Endodermal cell (in vitro differentiated cells): ENCODE data around the gene C10orf67. TPM values are rescaled to one million over a fixed set of nuclear protein-coding genes. Genes with fewer than 3 reads are reported as not detected.

Source experiments
- DNase-seq: peaks from one replicate; pipeline ENCODE4 v3.0.0-alpha.2; 2017
- H3K27ac ChIP-seq: 2 replicates; pipeline ENCODE4 v1.5.1; 2013; ENCODE audit warnings: mild to moderate bottlenecking, low read depth, low read length, moderate library complexity
- H3K27me3 ChIP-seq: 2 replicates; pipeline ENCODE4 v1.6.1; 2013; ENCODE audit warnings: mild to moderate bottlenecking, low read length, moderate library complexity; ENCODE audit not compliant: insufficient read depth, control insufficient read depth, poor library complexity, severe bottlenecking
- H3K36me3 ChIP-seq: 2 replicates; pipeline ENCODE4 v1.7.0; 2013; ENCODE audit warnings: mild to moderate bottlenecking, low read length, moderate library complexity; ENCODE audit not compliant: control insufficient read depth, insufficient read depth
- H3K4me1 ChIP-seq: one replicate; pipeline ENCODE4 v1.7.0; 2013; ENCODE audit warnings: low read length; ENCODE audit not compliant: control insufficient read depth, insufficient read depth
- H3K4me3 ChIP-seq: 2 replicates; pipeline ENCODE4 v1.5.1; 2013; ENCODE audit warnings: mild to moderate bottlenecking, low read length, moderate library complexity
- H3K9ac ChIP-seq: 2 replicates; pipeline ENCODE4 v1.6.1; 2013; ENCODE audit warnings: mild to moderate bottlenecking, low read length, moderate library complexity; ENCODE audit not compliant: poor library complexity, severe bottlenecking; ENCODE audit errors: extremely low read depth
- H3K9me3 ChIP-seq: 2 replicates; pipeline ENCODE4 v1.6.1; 2013; ENCODE audit warnings: mild to moderate bottlenecking, low read length, moderate library complexity; ENCODE audit not compliant: control insufficient read depth
- H3K27ac Mint-ChIP-seq: 2 replicates; pipeline ENCODE4 v1.8.0; 2020; ENCODE audit warnings: mixed read lengths
- H3K27me3 Mint-ChIP-seq: 2 replicates; pipeline ENCODE4 v1.8.0; 2021; ENCODE audit warnings: mild to moderate bottlenecking, mixed read lengths; ENCODE audit not compliant: insufficient read depth
- H3K36me3 Mint-ChIP-seq: 2 replicates; pipeline ENCODE4 v1.8.0; 2020; ENCODE audit warnings: low read depth, mixed read lengths
- H3K4me1 Mint-ChIP-seq: 2 replicates; pipeline ENCODE4 v1.8.0; 2020; ENCODE audit warnings: mixed read lengths
- H3K4me3 Mint-ChIP-seq: 2 replicates; pipeline ENCODE4 v1.8.0; 2020; ENCODE audit warnings: mild to moderate bottlenecking, moderate library complexity, mixed read lengths
- H3K9me3 Mint-ChIP-seq: 2 replicates; pipeline ENCODE4 v1.8.0; 2020; ENCODE audit warnings: mild to moderate bottlenecking, mixed read lengths
- CTCF ChIP-seq: fragments of 200-600 bp; sonication (generic); conservative IDR thresholded peaks from 2 replicates; pipeline ENCODE4 v1.5.0; 2021; ENCODE audit warnings: antibody characterized with exemption, mild to moderate bottlenecking
- WGBS, 2 experiments: methylation state at CpG; one replicate each; pipeline versions ENCODE4 v1.1.5 to v1.1.7; 2013; ENCODE audit warnings: missing lambda C conversion rate in 2 of 2, mixed read lengths in 1 of 2; ENCODE audit not compliant: insufficient coverage in 1 of 2, insufficient read length in 1 of 2; 5-methylcytosine and 5-hydroxymethylcytosine counted together
- total RNA-seq, 2 donors: library from RNA; stranded (reverse); fragmentation: NEBNext Ultra II Directional in 1 of 2; extraction: Animal tissue kit (Norgen Biotek cat#: 25700) in 1 of 2; gene quantifications; 2 replicates in 1 of 2; 3 replicates in 1 of 2; pipeline ENCODE4 v1.2.1, GENCODE V29; 2021

Gene C10orf67
- total RNA-seq, 2 donors from 2014 or later = not detected

- no peaks in the 10 kb centered on the region for H3K4me1 ChIP-seq
- no peak for TF ChIP-seq CTCF
- Mint-ChIP-seq H3K9me3 (no peaks in the 10 kb centered on the region), H3K36me3 (no peaks in the 10 kb centered on the region), H3K27ac (no peak overlapping the region), H3K4me3 (no peak overlapping the region), H3K4me1 (peaks cover 14% of the 10 kb centered on the region), H3K27me3 (peaks cover 96% of the 10 kb centered on the region)
- H3K9ac ChIP-seq = no peak overlapping the region
- H3K36me3 ChIP-seq = no peaks in the 10 kb centered on the region
- 11 to 35% methylated on average over 5 to 12 of the region's 12 CpGs for WGBS, 2 experiments
- H3K9me3 ChIP-seq = no peaks in the 10 kb centered on the region
- peaks cover 100% of the 10 kb centered on the region for H3K27me3 ChIP-seq
- H3K27ac ChIP-seq = no peak overlapping the region
- peak; percentile 42 for DNase-seq
- H3K4me3 ChIP-seq = no peak overlapping the region
Measured at GRCh38 chr10:23200586-23200985, 144.0 kb downstream of the C10orf67 start.

GRCh38 chr10:23199768-23200511, 144.7 kb downstream of the C10orf67 start:
- peak overlapping the region; percentile 75 for H3K4me3 ChIP-seq
- no peak overlapping the region for H3K9ac ChIP-seq
- no peak for TF ChIP-seq CTCF
- H3K4me1 ChIP-seq = no peaks in the 10 kb centered on the region
- no peaks in the 10 kb centered on the region for H3K36me3 Mint-ChIP-seq
- H3K4me1 Mint-ChIP-seq = peaks cover 14% of the 10 kb centered on the region
- no peak overlapping the region for H3K27ac Mint-ChIP-seq
- H3K27me3 Mint-ChIP-seq = peaks cover 100% of the 10 kb centered on the region
- no peaks in the 10 kb centered on the region for H3K9me3 Mint-ChIP-seq
- H3K9me3 ChIP-seq = no peaks in the 10 kb centered on the region
- WGBS, 2 experiments = 2 to 5% methylated on average over 11 to 30 of the region's 30 CpGs
- H3K27ac ChIP-seq = no peak overlapping the region
- peak overlapping the region; percentile 51 for H3K4me3 Mint-ChIP-seq
- H3K27me3 ChIP-seq = peaks cover 100% of the 10 kb centered on the region
- peak; percentile 66 for DNase-seq
- no peaks in the 10 kb centered on the region for H3K36me3 ChIP-seq

- Histone ChIP-seq H3K27ac (no peak overlapping the region), H3K9ac (no peak overlapping the region), H3K9me3 (peaks cover 3% of the 10 kb centered on the region), H3K27me3 (peaks cover 100% of the 10 kb centered on the region), H3K4me1 (no peaks in the 10 kb centered on the region), H3K36me3 (no peaks in the 10 kb centered on the region), H3K4me3 (peak overlapping the region; percentile 75)
- peak; percentile 39 for TF ChIP-seq CTCF
- WGBS, 2 experiments = 0 to 1% methylated on average over 20 to 60 of the region's 60 CpGs
- DNase-seq = peak; percentile 90
- no peaks in the 10 kb centered on the region for H3K9me3 Mint-ChIP-seq
- H3K27me3 Mint-ChIP-seq = peaks cover 99% of the 10 kb centered on the region
- H3K27ac Mint-ChIP-seq = no peak overlapping the region
- no peaks in the 10 kb centered on the region for H3K36me3 Mint-ChIP-seq
- peaks cover 10% of the 10 kb centered on the region for H3K4me1 Mint-ChIP-seq
- peak overlapping the region; percentile 51 for H3K4me3 Mint-ChIP-seq
Measured at GRCh38 chr10:23198940-23199767, 145.4 kb downstream of the C10orf67 start.
